GM21786 (cell line): ENCODE measurements around the gene SEC61A1.
A peak's percentile ranks its signal among the peaks of the same experiment; 100 is the strongest.

Experiments used
- ATAC-seq: cut with Tn5 transposase; IDR thresholded peaks from one replicate; pipeline ENCODE4 v1.9.1; 2021; ENCODE audit not compliant: unreplicated experiment

Gene SEC61A1

GRCh38 chr3:128077202-128077624, 25.0 kb downstream of the SEC61A1 start:
- no peak for ATAC-seq

DNA sequence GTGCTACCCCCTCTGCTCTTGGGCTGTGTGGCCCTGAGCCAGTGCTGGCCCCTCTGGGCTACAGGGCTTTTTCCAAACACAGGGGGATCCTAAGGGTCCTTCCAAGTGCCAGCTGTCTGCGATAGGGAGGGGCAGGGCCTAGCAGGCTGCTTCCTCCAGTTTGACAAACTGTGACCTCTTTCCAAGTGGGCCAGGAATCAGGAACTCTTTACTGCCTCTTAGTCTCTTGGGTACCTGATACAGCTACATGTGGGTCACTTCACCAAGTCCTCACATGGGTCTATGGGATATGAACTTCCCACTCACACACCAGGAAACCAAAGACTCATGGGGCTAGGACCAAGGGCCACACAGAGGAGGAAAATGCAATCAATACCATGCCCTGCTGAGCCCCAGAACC, 25.4 kb downstream of the SEC61A1 start:
- ATAC-seq: no peak

- no peak for ATAC-seq
These were observed 26.1 kb downstream of the SEC61A1 start for GRCh38 chr3:128078322-128078721.

- no peak for ATAC-seq
These were observed 26.6 kb downstream of the SEC61A1 start for GRCh38 chr3:128078875-128079274.

- ATAC-seq: no peak
These were observed 27.6 kb downstream of the SEC61A1 start for GRCh38 chr3:128079823-128080222.

GRCh38 chr3:128080323-128081080, 28.3 kb downstream of the SEC61A1 start:
- ATAC-seq: no peak

GRCh38 chr3:128081226-128081625, 29.0 kb downstream of the SEC61A1 start:
- no peak for ATAC-seq

GRCh38 chr3:128081846-128082245, 29.6 kb downstream of the SEC61A1 start:
- no peak for ATAC-seq

- no peak for ATAC-seq
These were observed 30.3 kb downstream of the SEC61A1 start for GRCh38 chr3:128082546-128082945.

DNA sequence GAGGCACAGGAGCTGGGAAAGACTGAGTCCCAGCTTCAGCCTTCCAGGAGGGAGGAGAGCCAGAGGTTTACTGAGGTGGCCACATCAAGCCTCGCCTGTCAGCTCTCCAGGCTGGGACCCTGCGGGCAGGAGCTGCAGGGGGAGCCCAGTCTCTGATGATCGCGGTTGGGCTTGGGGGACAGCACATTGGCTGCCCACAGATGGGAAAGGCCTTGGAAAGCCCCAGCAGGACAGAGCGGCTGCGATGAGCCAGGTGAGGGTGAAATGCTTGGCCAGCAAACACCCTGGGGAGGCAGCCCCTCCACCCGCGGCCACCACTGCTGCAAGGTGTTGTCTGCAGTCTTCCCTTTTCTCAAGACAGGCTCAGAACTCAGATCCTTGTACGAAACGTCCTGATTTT, 31.2 kb downstream of the SEC61A1 start:
- ATAC-seq: no peak

GRCh38 chr3:128083980-128084674, 31.9 kb downstream of the SEC61A1 start:
- ATAC-seq: no peak

DNA sequence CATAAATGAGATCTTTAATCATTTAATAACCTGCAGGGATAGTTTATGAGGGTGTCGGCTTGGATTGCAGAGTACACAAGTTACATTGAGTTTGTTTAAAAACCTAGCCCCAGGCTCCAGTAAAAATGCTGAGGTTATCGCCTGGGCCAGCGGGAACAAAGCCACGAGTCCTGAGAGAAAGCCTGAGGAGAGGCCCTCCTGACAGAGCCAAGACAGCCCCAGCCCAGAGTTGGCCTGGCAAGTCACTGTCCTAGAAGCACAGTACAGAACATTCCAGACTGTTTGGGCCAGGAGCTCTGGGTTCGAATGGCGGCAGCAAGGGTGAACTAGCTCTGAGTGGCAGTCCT, 32.4 kb downstream of the SEC61A1 start:
- no peak for ATAC-seq

GRCh38 chr3:128089135-128089534, 36.9 kb downstream of the SEC61A1 start:
- no peak for ATAC-seq

GRCh38 chr3:128091586-128091985, 39.3 kb downstream of the SEC61A1 start:
- no peak for ATAC-seq

DNA sequence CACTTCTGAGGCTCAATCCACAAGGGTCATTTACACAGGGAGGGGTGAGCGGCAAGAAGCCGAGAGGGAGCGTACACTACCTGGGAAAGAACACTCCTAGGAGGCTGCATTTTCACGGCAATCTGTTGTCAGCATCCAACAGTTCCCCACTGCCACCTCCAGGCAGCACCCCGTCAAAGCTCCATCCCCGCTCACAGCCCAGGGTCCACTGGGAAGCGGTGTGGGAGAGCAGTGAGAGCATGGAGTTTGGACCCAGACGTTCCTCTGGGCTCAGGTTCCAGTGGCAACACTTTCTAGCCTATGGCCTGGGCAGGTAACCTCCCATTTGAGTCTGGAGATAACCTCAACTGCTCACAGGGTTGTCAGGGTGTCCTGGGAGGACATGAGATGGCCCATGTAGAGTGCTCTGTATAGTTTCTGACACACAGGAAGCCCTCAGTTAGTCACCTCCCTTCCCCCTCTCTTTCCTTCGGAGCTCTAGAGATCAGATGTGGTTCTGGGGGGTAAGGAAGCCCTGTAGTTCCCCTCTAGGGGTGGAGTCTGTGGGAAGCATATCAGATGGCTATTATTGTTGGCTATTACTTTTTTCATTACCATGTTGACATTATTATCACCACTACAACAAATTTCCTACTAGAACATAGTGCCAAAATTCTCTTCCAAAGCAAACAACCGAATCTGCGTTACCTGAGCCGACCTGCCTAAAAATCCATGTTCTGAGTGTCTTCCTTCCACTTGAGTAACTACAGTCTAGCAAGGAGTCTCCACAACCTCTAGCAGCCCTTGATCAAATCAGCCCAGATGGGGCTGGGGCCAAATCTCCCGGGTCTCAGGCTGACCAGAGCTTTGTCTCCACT, 42.3 kb downstream of the SEC61A1 start:
- ATAC-seq: no peak

GRCh38 chr3:128095222-128095703, 43.0 kb downstream of the SEC61A1 start:
- peak; percentile 90 for ATAC-seq

DNA sequence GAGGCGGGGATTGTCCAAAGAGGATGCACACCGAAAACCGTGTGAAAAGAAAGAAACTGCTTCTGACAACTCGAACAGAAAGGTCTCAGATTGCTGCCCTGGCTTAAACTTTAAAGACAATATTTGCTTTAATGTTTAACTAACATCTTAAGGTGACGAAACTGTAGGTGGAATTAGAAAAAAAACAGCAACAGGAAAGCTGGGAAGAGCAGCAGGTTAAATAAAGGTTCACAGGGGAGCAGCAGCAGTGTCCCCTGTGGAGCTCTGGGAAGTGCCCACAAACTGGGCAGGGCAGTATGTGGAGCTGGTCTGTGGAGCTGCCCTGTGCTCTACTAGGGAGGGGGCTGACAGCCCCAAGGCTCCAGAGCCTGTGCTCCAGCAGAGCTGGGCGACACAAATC, 46.0 kb downstream of the SEC61A1 start:
- no peak for ATAC-seq

DNA sequence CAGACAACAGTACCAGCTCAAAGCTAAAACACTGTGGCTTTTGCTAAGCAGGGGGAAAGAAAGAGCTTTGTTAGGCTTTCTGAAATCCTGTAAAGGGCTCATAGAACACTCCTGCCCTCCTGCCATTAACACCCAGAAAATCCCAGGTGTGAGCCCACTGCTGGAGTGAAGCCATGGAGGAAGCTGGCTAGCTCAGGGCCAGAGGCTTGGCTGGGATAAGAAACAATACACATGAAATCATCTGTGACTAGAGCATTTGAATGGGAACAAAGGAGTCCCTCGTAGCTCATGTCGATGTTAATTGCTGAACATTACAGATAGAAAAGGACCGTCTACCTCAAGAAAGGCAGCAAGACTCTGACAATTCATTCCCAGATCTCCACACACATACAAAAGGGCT, 47.9 kb downstream of the SEC61A1 start:
- no peak for ATAC-seq

GRCh38 chr3:128100638-128101037, 48.4 kb downstream of the SEC61A1 start:
- no peak for ATAC-seq

- ATAC-seq: no peak
These were observed 51.0 kb downstream of the SEC61A1 start for GRCh38 chr3:128103136-128103676.

DNA sequence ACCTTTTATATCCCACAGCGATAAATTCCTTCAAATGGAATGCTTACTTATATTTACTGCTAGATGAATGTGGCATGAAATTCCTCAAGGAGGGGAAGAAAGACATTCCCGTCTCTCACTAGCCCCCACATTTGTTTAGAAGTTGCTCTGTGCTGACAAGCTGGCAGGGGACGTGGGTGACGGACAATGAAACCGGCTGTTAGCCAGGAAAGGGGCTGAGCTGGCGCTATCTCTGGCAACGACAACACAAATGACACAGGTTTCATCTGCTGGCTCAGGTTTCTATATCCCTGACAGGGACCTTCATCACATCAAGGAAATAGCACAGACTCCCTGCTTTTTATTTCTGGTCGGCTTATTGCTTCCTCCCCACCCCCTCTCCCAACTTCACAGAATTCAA, 55.6 kb downstream of the SEC61A1 start:
- no peak for ATAC-seq
